Panc1 (cell line): ENCODE measurements around the gene OR3A1. TPM values are rescaled to one million over a fixed set of nuclear protein-coding genes. Genes with fewer than 3 reads are reported as not detected.
A peak's percentile ranks its signal among the peaks of the same experiment; 100 is the strongest.
"Not testable (repeated sequence)": the region's sequence is repeated elsewhere in the genome, so short reads cannot be mapped to it uniquely, and the experiment has no call there.

Experiments used
- ATAC-seq: fragments of 200-7000 bp; cut with Tn5 transposase; 2 replicates; pipeline ENCODE4 v1.9.1; 2020; ENCODE audit warnings: mild to moderate bottlenecking, moderate library complexity
- Bru-seq: library from RNA; stranded (reverse); fragments of 400-500 nt; gene quantifications from one replicate; lab custom pipeline; 2021; lab: Mats Ljungman, UMichigan
- BruChase-seq, 2 experiments: library from RNA; stranded (reverse); fragments of 400-500 nt; gene quantifications; one replicate each; lab custom pipeline; 2021; lab: Mats Ljungman, UMichigan
- BruUV-seq: library from RNA; stranded (reverse); fragments of 400-500 nt; replicated peaks from 2 replicates; lab custom pipeline; 2021; lab: Mats Ljungman, UMichigan
- CTCF ChIA-PET: fragments of 300-600 bp; sonication (Branson Sonifier 250); formaldehyde crosslinking; loops from one replicate; lab custom pipeline; 2022; ENCODE audit warnings: antibody characterized with exemption; lab: Charles Lee
- POLR2A ChIA-PET: fragments of 300-600 bp; sonication (Branson Sonifier 250); formaldehyde crosslinking; loops from one replicate; lab custom pipeline; 2022; ENCODE audit warnings: antibody characterized with exemption; lab: Charles Lee
- DNase-seq: peaks from one replicate; pipeline ENCODE4 v3.0.0-alpha.2; 2010; ENCODE audit warnings: low read depth, low spot score
- H3K27ac ChIP-seq: 2 replicates; pipeline ENCODE4 v1.5.1; 2011; ENCODE audit warnings: mild to moderate bottlenecking, low read length, inconsistent platforms
- H3K27me3 ChIP-seq: fragments of 200-500 bp; sonication (Bioruptor generic); 2 replicates; pipeline ENCODE4 v1.6.0; 2014; ENCODE audit warnings: low read length, inconsistent platforms; ENCODE audit not compliant: control insufficient read depth, insufficient read depth
- H3K36me3 ChIP-seq: fragments of 200-500 bp; sonication (Bioruptor generic); 2 replicates; pipeline ENCODE4 v1.5.1; 2014; ENCODE audit warnings: inconsistent platforms, mild to moderate bottlenecking, low read length, moderate library complexity; ENCODE audit not compliant: control insufficient read depth, insufficient read depth
- H3K4me1 ChIP-seq: 2 replicates; pipeline ENCODE4 v1.5.1; 2011; ENCODE audit warnings: inconsistent platforms, mild to moderate bottlenecking, low read length, moderate library complexity; ENCODE audit not compliant: control insufficient read depth, insufficient read depth
- H3K4me3 ChIP-seq, 2 experiments: 2 replicates each; pipeline ENCODE4 v1.5.1; 2011 to 2012; ENCODE audit warnings: low read depth in 2 of 2, low read length in 2 of 2, mild to moderate bottlenecking in 2 of 2, inconsistent platforms in 1 of 2, moderate library complexity in 1 of 2
- H3K9me3 ChIP-seq: fragments of 200-500 bp; sonication (Bioruptor generic); 2 replicates; pipeline ENCODE4 v1.5.1; 2014; ENCODE audit warnings: low read depth, mild to moderate bottlenecking, inconsistent platforms, low read length, moderate library complexity; ENCODE audit not compliant: control insufficient read depth, insufficient read depth
- CTCF ChIP-seq: fragments of 450-650 bp; IDR thresholded peaks from 2 replicates; pipeline ENCODE4 v1.5.1; 2017; ENCODE audit warnings: mild to moderate bottlenecking
- POLR2AphosphoS5 ChIP-seq: IDR thresholded peaks from 2 replicates; pipeline ENCODE4 v1.6.1; 2012; ENCODE audit warnings: mild to moderate bottlenecking, low read depth, low read length, moderate library complexity
- SIN3A ChIP-seq: IDR thresholded peaks from 2 replicates; pipeline ENCODE4 v1.6.1; 2012; ENCODE audit warnings: low read depth, mild to moderate bottlenecking, low read length, moderate library complexity, borderline replicate concordance; ENCODE audit not compliant: insufficient read depth
- TCF7L2 ChIP-seq: IDR thresholded peaks from 2 replicates; pipeline ENCODE4 v1.6.1; 2011; ENCODE audit warnings: mild to moderate bottlenecking, low read depth, low read length, inconsistent platforms
- in situ Hi-C: cut with HindIII; loops from 2 replicates; pipeline ENCODE4 v1.10.0; 2016; ENCODE audit warnings: low sequenced_read_pairs, low pct_unique_long_range_greater_than_20kb
- intact Hi-C: fragments of 100-400 bp; cut with micrococcal nuclease; formaldehyde crosslinking; loops from one replicate; pipeline ENCODE4 v1.10.0; 2022; ENCODE audit not compliant: unreplicated experiment
- long read RNA-seq: library from polyadenylated mRNA; unstranded; transcript quantifications from one replicate; pipeline ENCODE4 v2.0.0, GENCODE V29; 2021; ENCODE audit not compliant: unreplicated experiment
- polyA plus RNA-seq: library from polyadenylated mRNA; unstranded; fragments of >200 nt; gene quantifications from one replicate; pipeline ENCODE4 v1.2.1, GENCODE V29; 2012; ENCODE audit warnings: missing spikeins; ENCODE audit not compliant: insufficient read length
- total RNA-seq: library from RNA; stranded (reverse); gene quantifications from one replicate; pipeline ENCODE4 v1.2.1, GENCODE V29; 2021; ENCODE audit not compliant: unreplicated experiment
- TF ChIP-seq, protein P1 (sequence below), 2 experiments: IDR thresholded peaks; 2 replicates each; pipeline ENCODE4 v1.6.1; 2011 to 2012; ENCODE audit warnings: low read depth in 2 of 2, control low read depth in 1 of 2, low read length in 1 of 2, mild to moderate bottlenecking in 1 of 2, moderate library complexity in 1 of 2; ENCODE audit not compliant: insufficient read depth in 1 of 2

Gene OR3A1, protein sequence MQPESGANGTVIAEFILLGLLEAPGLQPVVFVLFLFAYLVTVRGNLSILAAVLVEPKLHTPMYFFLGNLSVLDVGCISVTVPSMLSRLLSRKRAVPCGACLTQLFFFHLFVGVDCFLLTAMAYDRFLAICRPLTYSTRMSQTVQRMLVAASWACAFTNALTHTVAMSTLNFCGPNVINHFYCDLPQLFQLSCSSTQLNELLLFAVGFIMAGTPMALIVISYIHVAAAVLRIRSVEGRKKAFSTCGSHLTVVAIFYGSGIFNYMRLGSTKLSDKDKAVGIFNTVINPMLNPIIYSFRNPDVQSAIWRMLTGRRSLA
- total RNA-seq (not detected), Bru-seq, nascent RNA (not detected), BruChase-seq, experiment 1, labeled RNA remaining after a 2-hour chase (not detected), BruChase-seq, experiment 2, labeled RNA remaining after a 6-hour chase (not detected)
- not detected for polyA plus RNA-seq
- long read RNA-seq, result 0 reads

- H3K4me3 ChIP-seq, result no peak within 1 kb of the TSS
- no TSS peak for BruUV-seq
- ChIA-PET POLR2A (no interaction called here), CTCF (no interaction called here)
- no peaks in the 10 kb centered on the region for H3K9me3 ChIP-seq
- intact Hi-C loops (no loop called here), in situ Hi-C loops (no loop called here)
- ATAC-seq, result no peak
- no peak within 1 kb of the TSS for H3K27ac ChIP-seq
- TF ChIP-seq TCF7L2 (no peak), POLR2AphosphoS5 (no peak), CTCF (no peak), SIN3A (no peak)
- TF ChIP-seq, protein P1, sequence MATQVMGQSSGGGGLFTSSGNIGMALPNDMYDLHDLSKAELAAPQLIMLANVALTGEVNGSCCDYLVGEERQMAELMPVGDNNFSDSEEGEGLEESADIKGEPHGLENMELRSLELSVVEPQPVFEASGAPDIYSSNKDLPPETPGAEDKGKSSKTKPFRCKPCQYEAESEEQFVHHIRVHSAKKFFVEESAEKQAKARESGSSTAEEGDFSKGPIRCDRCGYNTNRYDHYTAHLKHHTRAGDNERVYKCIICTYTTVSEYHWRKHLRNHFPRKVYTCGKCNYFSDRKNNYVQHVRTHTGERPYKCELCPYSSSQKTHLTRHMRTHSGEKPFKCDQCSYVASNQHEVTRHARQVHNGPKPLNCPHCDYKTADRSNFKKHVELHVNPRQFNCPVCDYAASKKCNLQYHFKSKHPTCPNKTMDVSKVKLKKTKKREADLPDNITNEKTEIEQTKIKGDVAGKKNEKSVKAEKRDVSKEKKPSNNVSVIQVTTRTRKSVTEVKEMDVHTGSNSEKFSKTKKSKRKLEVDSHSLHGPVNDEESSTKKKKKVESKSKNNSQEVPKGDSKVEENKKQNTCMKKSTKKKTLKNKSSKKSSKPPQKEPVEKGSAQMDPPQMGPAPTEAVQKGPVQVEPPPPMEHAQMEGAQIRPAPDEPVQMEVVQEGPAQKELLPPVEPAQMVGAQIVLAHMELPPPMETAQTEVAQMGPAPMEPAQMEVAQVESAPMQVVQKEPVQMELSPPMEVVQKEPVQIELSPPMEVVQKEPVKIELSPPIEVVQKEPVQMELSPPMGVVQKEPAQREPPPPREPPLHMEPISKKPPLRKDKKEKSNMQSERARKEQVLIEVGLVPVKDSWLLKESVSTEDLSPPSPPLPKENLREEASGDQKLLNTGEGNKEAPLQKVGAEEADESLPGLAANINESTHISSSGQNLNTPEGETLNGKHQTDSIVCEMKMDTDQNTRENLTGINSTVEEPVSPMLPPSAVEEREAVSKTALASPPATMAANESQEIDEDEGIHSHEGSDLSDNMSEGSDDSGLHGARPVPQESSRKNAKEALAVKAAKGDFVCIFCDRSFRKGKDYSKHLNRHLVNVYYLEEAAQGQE (IDR thresholded peaks at IDR 0.05; ENCODE audit: insufficient read depth in 1 of 2, low read depth in 2 of 2, low read length in 1 of 2), result no peak
- H3K27me3 ChIP-seq, result peaks cover 5% of the 10 kb centered on the region
- no peaks in the 10 kb centered on the region for H3K4me1 ChIP-seq
- no peaks in the 10 kb centered on the region for H3K36me3 ChIP-seq
- DNase-seq, result no peak
Measured at GRCh38 chr17:3298260-3298659, at the start of gene OR3A1. OR3A1 (minus strand) TSS chr17:3298360; CDS start chr17:3292582, 5,778 bp downstream.

- POLR2A ChIA-PET, H3K27me3 ChIP-seq, intact Hi-C loops, H3K9me3 ChIP-seq, BruUV-seq, ATAC-seq, H3K36me3 ChIP-seq, DNase-seq, H3K4me3 ChIP-seq, H3K27ac ChIP-seq, H3K4me1 ChIP-seq, in situ Hi-C loops, CTCF ChIA-PET: not testable (repeated sequence)
Measured at GRCh38 chr17:3342782-3343181, 44.6 kb upstream of the OR3A1 start.

DNA sequence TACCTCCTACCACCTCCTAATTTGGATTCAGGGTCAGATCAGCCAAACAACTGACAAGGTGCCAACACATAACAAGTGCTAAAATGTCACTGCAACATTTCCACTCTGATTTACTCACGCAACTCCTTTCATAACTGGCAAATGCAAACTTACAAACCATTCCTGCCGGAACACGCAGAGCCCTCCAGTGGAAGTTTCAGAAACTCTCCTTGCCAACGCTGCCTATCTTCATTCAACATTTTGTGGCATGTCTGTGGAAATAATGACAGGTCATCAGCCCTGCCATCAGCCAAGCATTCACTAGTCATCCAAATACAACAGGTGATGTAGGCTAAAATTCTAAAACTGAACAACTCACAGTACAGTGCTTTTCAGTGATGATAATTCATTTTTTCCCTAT, 37.7 kb upstream of the OR3A1 start:
- Histone ChIP-seq H3K27ac (no peak overlapping the region), H3K4me1 (no peaks in the 10 kb centered on the region), H3K27me3 (no peaks in the 10 kb centered on the region), H3K9me3 (no peaks in the 10 kb centered on the region), H3K4me3 (no peak overlapping the region), H3K36me3 (no peaks in the 10 kb centered on the region)
- in situ Hi-C loops, result no loop called here
- DNase-seq (no peak), ATAC-seq (no peak)
- ChIA-PET CTCF (no interaction called here), POLR2A (no interaction called here)
- no TSS peak for BruUV-seq
- TF ChIP-seq, protein P1 (IDR thresholded peaks at IDR 0.05; ENCODE audit: insufficient read depth in 1 of 2, low read depth in 2 of 2, low read length in 1 of 2), result no peak
- TF ChIP-seq TCF7L2 (no peak), POLR2AphosphoS5 (no peak), CTCF (peak; percentile 51), SIN3A (no peak)
- intact Hi-C loops, result no loop called here
